SJCRH30 (cell line): ENCODE measurements around the gene GARIN5A. TPM values are rescaled to one million over a fixed set of nuclear protein-coding genes. Genes with fewer than 3 reads are reported as not detected.

Experiments
- DNase-seq, 2 experiments: peaks; one replicate each; pipeline ENCODE4 v3.0.0-alpha.2; 2015 to 2020
- H3K27ac ChIP-seq: fragments of 250-450 bp; sonication (Bioruptor Pico); 2 replicates; pipeline ENCODE4 v1.5.1; 2020; ENCODE audit warnings: mild to moderate bottlenecking, moderate library complexity
- H3K27me3 ChIP-seq: fragments of 250-450 bp; sonication (Bioruptor Pico); 2 replicates; pipeline ENCODE4 v1.5.1; 2020; ENCODE audit warnings: mild to moderate bottlenecking, moderate library complexity
- H3K36me3 ChIP-seq: fragments of 250-450 bp; sonication (Bioruptor Pico); 2 replicates; pipeline ENCODE4 v1.5.1; 2020; ENCODE audit warnings: mild to moderate bottlenecking, moderate library complexity
- H3K4me1 ChIP-seq: fragments of 250-450 bp; sonication (Bioruptor Pico); 2 replicates; pipeline ENCODE4 v1.5.1; 2020; ENCODE audit warnings: mild to moderate bottlenecking, moderate library complexity
- H3K4me3 ChIP-seq: fragments of 250-450 bp; sonication (Bioruptor Pico); 2 replicates; pipeline ENCODE4 v1.5.1; 2020; ENCODE audit warnings: mild to moderate bottlenecking, moderate library complexity
- H3K9me3 ChIP-seq: fragments of 250-450 bp; sonication (Bioruptor Pico); replicated peaks from 2 replicates; pipeline ENCODE4 v1.5.1; 2020; ENCODE audit warnings: mild to moderate bottlenecking, moderate library complexity
- total RNA-seq: library from RNA; depleted of rRNA; stranded (reverse); fragments of >200 nt; shearing (Covaris generic); gene quantifications from 2 replicates; pipeline ENCODE4 v1.2.3, GENCODE V29; 2014

GARIN5A gene
- total RNA-seq, 1 experiment from 2014 or later: 1.2 TPM

DNA sequence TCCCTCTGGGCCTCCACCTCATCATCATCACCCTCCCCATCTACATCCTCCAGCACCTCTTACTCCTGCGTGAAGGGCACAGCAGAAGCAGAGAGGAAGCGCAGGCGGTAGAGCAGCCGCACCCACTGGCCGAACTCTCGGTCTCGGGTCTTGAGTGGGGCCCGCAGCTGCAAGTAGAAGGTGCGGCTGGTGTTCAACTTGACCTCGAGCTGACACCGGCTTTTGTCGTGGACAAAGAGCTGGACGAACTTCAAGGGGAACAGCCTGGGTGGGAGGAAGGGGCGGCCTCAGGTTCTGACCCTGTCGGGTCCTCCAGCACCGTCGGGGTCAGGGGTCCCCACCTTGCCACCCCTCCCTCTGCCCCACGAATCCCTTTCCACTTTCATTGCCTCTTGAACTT is 9.1 kb downstream of the GARIN5A start:
- Histone ChIP-seq H3K36me3 (no peaks in the 10 kb centered on the region), H3K27ac (no peak overlapping the region), H3K4me3 (no peak overlapping the region), H3K9me3 (no peaks in the 10 kb centered on the region), H3K27me3 (no peaks in the 10 kb centered on the region), H3K4me1 (peaks cover 14% of the 10 kb centered on the region)
- no peak for DNase-seq

DNA sequence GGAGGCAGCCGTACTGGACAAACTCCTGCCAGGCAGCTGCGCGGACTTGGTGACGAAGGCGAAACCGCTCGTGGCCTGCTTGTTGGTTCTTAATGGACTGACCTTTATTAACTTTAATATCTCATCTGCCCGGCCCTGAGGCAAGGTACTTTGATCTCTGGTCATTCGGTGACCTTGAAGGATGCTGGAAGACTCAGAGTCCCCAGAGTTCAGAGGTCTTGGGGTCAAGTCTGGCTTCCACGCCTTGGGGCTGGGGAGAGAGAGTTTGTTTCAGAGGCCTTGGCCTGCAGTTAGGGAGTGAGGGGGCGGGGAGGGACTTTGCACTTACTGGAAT is 10.0 kb downstream of the GARIN5A start:
- H3K27me3 ChIP-seq: no peaks in the 10 kb centered on the region
- H3K4me3 ChIP-seq: peak overlapping the region; percentile 45
- H3K9me3 ChIP-seq: no peaks in the 10 kb centered on the region
- H3K27ac ChIP-seq: peak overlapping the region; percentile 71
- H3K36me3 ChIP-seq: no peaks in the 10 kb centered on the region
- H3K4me1 ChIP-seq: peaks cover 14% of the 10 kb centered on the region
- DNase-seq: peak in 1 of 2 experiments; percentile 31

DNA sequence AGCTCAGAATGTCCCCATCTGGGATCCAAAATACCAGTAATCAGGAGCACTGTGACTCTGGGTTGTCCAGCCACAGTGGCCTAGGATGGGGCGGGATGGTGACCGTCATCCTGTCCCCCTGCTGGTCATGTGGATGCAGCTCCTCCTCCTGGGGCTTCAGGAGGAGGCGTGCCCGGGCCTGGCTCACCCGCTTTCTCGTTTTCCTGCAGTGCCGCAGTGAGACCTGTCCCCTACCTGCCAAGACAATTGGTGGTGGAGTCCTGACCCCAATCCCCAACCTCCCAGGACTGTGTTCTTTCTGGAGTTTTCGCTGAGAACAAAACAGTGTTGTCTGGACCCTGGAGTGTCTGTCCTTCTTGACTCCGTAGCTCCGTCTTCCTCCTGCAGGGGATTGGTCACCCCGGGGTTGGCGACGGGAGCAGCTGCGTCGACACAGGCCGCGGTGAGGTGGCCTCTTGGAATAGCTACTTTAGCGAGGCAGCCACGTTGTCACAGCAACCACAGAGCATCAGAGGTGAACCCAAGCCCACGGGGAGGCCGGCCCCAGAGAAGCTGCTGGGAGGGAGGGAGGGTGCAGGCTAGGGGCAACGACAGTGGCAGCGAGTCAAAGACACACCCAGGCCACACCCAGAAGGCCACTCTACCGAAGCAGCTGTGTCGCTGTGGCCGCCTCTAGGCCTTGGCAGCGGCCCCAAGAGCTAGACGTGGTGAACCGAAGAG is 10.5 kb downstream of the GARIN5A start:
- no peaks in the 10 kb centered on the region for H3K9me3 ChIP-seq
- peak overlapping the region; percentile 71 for H3K27ac ChIP-seq
- peak overlapping the region; percentile 45 for H3K4me3 ChIP-seq
- H3K4me1 ChIP-seq: peaks cover 14% of the 10 kb centered on the region
- H3K27me3 ChIP-seq: no peaks in the 10 kb centered on the region
- DNase-seq: peak; percentile 95
- H3K36me3 ChIP-seq: no peaks in the 10 kb centered on the region

DNA sequence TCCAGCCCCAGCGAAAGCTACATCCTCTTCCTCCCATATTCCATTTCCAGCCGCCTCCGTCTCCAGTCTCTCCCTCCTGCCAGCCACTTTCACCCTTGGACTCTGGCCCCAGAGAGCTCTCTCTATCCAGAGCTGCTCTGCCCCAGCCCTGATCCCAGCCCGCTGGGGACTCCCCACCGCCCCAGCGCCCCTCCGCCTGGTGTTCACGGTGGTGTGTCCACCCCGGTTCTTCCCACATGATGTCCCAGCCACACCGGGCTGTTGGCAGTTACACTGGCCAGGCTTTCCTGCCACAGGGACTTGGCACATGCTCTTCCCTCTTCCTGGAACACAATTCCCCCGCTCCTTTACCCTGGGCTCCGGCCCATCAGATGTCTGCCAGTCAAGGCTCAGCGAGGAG is 11.6 kb downstream of the GARIN5A start:
- Histone ChIP-seq H3K4me3 (no peak overlapping the region), H3K4me1 (peaks cover 21% of the 10 kb centered on the region), H3K27ac (no peak overlapping the region), H3K9me3 (no peaks in the 10 kb centered on the region), H3K27me3 (no peaks in the 10 kb centered on the region), H3K36me3 (no peaks in the 10 kb centered on the region)
- no peak for DNase-seq

DNA sequence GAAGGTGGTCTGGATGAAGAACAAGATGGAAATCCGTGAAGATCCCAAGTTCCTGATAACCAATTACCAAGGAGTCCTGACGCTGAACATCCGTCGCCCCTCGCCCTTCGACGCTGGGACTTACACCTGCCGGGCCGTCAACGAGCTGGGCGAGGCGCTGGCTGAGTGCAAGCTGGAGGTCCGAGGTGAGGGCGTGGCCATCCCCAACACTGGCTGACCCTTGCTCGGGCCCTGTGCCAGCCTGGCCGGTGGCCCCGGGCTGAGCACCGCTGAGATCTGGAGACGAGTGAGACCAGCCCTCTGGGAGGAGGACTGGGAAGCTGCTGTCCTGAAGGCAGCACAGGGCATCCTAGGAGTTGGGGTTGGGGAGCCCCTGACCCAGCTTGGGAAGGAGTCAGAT is 12.3 kb downstream of the GARIN5A start:
- no peaks in the 10 kb centered on the region for H3K36me3 ChIP-seq
- H3K27ac ChIP-seq: no peak overlapping the region
- no peaks in the 10 kb centered on the region for H3K27me3 ChIP-seq
- no peaks in the 10 kb centered on the region for H3K9me3 ChIP-seq
- DNase-seq: no peak
- peaks cover 23% of the 10 kb centered on the region for H3K4me1 ChIP-seq
- H3K4me3 ChIP-seq: no peak overlapping the region

DNA sequence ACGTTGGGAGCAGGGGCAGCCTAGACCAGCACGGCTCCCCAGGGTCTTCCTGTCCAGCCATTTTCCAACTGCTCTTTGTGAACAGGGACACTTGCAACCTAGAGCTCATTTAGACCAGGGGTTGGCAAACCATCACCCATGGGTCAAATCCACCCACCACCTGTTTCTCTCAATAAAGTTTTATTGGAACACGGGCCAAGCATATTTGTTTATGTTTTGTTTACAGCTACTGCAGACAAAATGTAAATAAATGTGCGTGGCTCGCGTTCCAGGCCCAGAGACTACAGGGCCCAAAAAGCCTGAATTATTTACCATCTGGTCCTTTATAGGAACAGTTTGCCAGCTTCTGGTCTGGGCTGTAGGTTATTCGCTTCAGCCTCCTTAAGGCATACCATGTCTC is 13.7 kb downstream of the GARIN5A start:
- no peaks in the 10 kb centered on the region for H3K27me3 ChIP-seq
- no peak overlapping the region for H3K27ac ChIP-seq
- H3K4me1 ChIP-seq: peaks cover 23% of the 10 kb centered on the region
- no peak for DNase-seq
- no peak overlapping the region for H3K4me3 ChIP-seq
- no peaks in the 10 kb centered on the region for H3K36me3 ChIP-seq
- H3K9me3 ChIP-seq: no peaks in the 10 kb centered on the region

DNA sequence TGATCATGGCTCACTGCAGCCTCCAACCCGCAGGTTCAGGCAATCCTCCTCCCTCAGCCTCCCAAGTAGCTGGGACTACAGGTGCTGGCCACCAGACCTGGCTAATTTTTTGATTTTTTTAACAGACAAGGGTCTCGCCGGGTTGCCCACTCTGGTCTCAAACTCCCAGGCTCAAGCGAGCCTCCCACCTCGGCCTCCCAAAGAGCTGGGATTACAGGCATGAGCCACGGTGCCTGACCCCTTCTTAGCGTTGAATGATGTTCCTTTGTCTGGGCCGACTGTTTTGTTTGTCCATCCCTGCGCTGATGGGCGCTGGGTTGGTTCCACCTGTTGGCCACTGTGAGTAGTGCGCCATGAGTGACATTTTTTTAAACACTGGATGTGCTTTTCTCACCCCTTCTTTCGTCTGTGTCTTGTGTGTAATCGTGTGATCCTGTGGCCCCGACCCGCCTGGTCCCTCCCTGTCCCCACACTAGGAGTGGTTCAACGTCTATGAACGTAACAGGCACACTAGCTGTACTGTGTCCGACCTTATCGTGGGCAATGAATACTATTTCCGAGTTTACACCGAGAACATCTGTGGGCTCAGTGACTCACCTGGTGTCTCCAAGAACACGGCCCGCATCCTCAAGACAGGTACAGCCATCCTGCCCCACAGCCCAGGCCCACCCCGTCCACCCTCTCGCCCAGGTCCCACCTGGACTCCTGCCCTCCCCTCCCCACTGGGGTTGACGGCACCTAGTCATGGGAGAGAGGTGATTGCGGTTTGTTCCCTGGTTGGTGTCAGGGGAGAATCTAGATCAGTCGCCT is 15.4 kb downstream of the GARIN5A start:
- Histone ChIP-seq H3K9me3 (no peaks in the 10 kb centered on the region), H3K27me3 (no peaks in the 10 kb centered on the region), H3K36me3 (no peaks in the 10 kb centered on the region), H3K27ac (no peak overlapping the region), H3K4me1 (peaks cover 14% of the 10 kb centered on the region), H3K4me3 (no peak overlapping the region)
- DNase-seq: peak; percentile 60 to 84

DNA sequence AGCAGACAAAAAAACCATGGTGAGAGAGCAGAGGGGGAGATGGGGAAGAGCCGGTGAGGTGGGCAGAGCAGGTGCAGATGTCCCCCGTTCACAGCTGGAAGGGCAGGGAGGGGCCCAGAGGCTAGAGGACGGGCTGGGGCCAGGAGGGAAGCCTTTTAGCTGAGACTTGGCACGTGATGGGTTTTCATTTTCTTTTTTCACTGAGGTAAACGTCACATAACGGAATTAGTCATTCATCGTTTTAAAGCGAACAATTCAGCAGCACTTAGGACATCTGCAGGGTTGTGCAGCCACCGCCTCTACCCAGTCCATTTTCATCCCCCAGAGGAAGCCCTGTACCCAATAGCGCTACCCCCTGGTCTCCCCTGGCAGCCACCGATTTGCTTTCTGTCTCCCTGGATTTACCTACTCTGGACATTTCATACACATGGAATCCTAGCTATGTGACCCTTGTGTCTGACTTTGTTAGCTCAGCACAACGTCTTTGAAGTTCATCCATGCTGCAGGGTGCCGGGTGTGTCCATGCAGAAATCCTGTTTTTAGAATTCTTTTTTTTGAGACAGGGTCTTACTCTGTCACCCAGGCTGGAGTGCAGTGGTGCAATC is 16.4 kb downstream of the GARIN5A start:
- Histone ChIP-seq H3K27ac (no peak overlapping the region), H3K4me1 (peaks cover 9% of the 10 kb centered on the region), H3K27me3 (no peaks in the 10 kb centered on the region), H3K36me3 (no peaks in the 10 kb centered on the region; the same call in 1 of the 2 replicates), H3K9me3 (no peaks in the 10 kb centered on the region), H3K4me3 (no peak overlapping the region)
- DNase-seq: peak in 1 of 2 experiments; percentile 42

DNA sequence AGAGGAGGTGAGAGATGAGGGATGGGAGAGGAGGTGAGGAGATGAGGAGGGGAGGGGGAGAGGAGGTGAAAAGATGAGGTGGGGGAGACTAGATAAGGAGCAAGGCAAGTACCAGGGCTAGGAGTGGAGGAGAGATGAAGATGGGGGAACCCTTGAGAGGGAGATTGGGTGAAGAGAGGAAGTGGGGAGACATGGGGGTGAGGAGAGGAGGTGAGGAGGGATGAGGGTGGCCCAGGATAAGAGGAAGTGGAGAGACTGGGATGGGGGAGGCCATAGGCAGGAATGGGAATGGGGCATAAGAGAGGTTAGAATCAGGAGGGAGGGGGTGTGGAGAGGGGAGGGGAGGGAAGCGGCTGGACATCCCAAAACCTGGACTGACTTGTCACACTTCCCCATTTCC is 17.0 kb downstream of the GARIN5A start:
- Histone ChIP-seq H3K36me3 (no peaks in the 10 kb centered on the region; the same call in 1 of the 2 replicates), H3K27me3 (no peaks in the 10 kb centered on the region), H3K27ac (no peak overlapping the region), H3K4me3 (no peak overlapping the region), H3K9me3 (no peaks in the 10 kb centered on the region), H3K4me1 (peaks cover 9% of the 10 kb centered on the region)
- no peak for DNase-seq

DNA sequence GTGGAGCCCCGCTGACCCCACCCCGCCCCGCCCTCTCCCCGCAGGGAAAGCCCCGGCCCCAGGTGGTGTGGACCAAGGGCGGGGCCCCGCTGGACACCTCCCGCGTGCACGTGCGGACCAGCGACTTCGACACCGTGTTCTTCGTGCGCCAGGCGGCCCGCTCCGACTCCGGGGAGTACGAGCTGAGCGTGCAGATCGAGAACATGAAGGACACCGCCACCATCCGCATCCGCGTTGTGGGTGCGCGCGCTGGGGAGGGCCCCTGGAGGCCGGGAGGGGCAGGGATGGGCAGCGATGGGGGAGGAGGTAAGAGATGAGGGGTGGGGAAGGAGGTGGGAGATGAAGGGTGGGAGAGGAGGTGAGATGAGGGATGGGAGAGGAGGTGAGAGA is 17.6 kb downstream of the GARIN5A start:
- peaks cover 9% of the 10 kb centered on the region for H3K4me1 ChIP-seq
- H3K27ac ChIP-seq: no peak overlapping the region
- H3K27me3 ChIP-seq: no peaks in the 10 kb centered on the region
- no peaks in the 10 kb centered on the region for H3K9me3 ChIP-seq
- DNase-seq: no peak
- no peaks in the 10 kb centered on the region; the same call in 1 of the 2 replicates for H3K36me3 ChIP-seq
- H3K4me3 ChIP-seq: no peak overlapping the region

DNA sequence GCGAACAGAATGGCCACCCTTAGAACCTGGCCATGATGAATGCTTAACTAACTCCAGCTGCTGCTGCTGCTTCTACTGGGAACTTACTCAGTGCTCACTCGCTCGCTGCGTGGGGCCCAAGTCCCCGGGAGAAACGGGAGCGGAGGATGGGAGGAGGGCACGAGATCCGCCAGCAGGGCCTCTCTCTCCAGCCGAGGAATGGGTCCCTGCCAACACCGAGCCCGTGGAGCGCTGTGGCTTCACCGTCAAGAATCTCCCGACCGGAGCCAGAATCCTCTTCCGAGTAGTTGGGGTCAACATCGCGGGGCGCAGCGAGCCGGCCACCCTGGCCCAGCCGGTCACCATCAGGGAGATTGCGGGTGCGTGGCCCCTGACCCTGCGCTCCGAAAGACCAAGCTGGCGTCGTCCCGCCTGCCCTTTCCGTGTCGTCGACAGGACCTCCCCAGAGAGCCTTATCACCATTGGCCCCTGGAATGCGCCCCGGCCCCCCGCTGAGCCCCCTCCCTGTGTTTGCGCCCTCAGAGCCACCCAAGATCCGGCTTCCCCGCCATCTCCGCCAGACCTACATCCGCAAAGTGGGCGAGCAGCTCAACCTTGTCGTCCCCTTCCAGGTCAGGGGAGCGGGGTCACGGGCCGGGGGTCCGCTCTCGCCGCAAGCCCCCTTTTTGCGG is 18.1 kb downstream of the GARIN5A start:
- H3K4me1 ChIP-seq: peaks cover 9% of the 10 kb centered on the region
- H3K27ac ChIP-seq: no peak overlapping the region
- no peak overlapping the region for H3K4me3 ChIP-seq
- H3K9me3 ChIP-seq: no peaks in the 10 kb centered on the region
- no peaks in the 10 kb centered on the region for H3K27me3 ChIP-seq
- no peaks in the 10 kb centered on the region; the same call in 1 of the 2 replicates for H3K36me3 ChIP-seq
- DNase-seq: no peak

DNA sequence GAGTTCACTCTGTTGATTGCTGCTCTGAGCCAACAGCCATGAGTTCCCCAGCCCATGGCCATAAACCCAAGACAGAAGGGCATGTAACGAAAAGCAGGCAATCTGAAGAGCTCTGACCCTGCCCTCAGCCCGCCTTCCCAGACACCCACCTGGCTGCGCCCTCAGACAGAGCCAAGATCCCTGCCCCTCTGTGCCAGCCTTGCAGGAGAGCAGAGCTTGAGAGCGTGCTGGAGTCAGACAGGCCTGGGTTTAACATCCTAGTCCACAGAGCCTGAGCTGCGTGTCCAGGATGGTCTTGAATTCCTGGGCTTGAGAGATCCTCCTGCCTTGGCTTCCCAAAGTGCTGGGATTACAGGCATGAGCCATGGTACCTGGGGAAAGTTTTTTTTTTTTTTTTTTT is 19.3 kb downstream of the GARIN5A start:
- Histone ChIP-seq H3K36me3 (no peaks in the 10 kb centered on the region; the same call in 1 of the 2 replicates), H3K4me1 (peaks cover 9% of the 10 kb centered on the region), H3K4me3 (no peak overlapping the region), H3K27me3 (no peaks in the 10 kb centered on the region), H3K27ac (no peak overlapping the region), H3K9me3 (no peaks in the 10 kb centered on the region)
- DNase-seq: no peak

DNA sequence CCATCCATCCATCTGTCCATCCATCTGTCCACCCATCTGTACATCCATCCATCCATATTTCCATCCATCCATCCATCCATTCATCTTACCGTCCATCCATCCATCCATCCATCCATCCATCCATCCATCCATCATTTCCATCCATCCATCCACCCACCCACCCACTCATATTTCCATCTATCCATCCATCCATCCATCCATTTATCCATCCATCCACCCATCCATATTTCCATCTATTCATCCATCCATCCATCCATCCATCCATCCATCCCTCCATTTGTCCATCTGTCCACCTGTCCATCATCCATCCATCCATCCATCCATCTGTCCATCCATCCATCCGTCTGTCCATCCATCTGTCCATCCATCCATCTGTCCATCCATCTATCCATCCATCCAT is 20.7 kb downstream of the GARIN5A start:
- Histone ChIP-seq H3K4me3 (no peak overlapping the region), H3K9me3 (no peaks in the 10 kb centered on the region), H3K27me3 (no peaks in the 10 kb centered on the region), H3K27ac (no peak overlapping the region), H3K36me3 (no peaks in the 10 kb centered on the region; the same call in 1 of the 2 replicates), H3K4me1 (peaks cover 9% of the 10 kb centered on the region)
- DNase-seq: no peak

DNA sequence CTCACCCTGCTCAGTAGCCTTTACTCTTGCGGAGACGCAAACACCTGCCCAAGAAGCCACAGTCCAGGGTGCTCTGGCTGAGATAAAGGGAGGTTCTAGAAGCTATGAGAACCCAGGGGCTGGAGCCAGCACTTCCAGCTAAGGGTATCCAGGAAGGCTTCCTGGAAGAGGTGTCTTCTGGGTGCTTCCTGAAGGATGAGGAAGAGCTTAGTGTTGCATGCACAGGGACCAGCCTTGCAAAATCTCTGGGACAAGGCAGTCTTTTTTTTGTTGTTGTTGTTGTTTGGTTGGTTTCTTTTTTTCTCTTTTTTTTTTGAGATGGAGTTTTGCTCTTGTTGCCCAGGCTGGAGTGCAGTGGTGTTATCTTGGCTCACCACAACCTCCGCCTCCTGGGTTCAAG is 23.4 kb downstream of the GARIN5A start:
- H3K4me3 ChIP-seq: no peak overlapping the region
- no peaks in the 10 kb centered on the region for H3K4me1 ChIP-seq
- DNase-seq: no peak
- H3K27me3 ChIP-seq: no peaks in the 10 kb centered on the region
- no peak overlapping the region for H3K27ac ChIP-seq
- no peaks in the 10 kb centered on the region for H3K9me3 ChIP-seq
- no peaks in the 10 kb centered on the region; the same call in 1 of the 2 replicates for H3K36me3 ChIP-seq

DNA sequence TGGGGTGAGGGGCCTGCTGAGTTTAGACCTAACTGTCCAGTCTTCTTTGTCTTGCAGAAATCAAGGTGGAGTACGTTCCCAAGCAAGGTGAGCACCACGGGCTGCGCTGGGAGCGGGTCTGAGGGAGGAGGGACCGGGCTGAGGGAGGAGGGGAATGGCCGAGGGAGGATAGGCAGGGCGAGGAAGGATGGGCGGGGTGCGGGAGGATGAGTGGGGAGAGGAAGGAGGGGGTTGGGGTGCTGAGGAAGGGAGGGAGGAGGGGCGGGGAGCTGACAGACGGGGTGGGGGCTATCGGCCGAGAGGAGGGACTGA is 25.5 kb downstream of the GARIN5A start:
- H3K27me3 ChIP-seq: no peaks in the 10 kb centered on the region
- DNase-seq: no peak
- no peaks in the 10 kb centered on the region; the same call in 1 of the 2 replicates for H3K9me3 ChIP-seq
- H3K36me3 ChIP-seq: no peaks in the 10 kb centered on the region; the same call in 1 of the 2 replicates
- no peak overlapping the region for H3K27ac ChIP-seq
- no peaks in the 10 kb centered on the region for H3K4me1 ChIP-seq
- H3K4me3 ChIP-seq: no peak overlapping the region
